Gastrocnemius medialis (tissue), 4 donors: ENCODE results near the gene TCP1. TPM values are rescaled to one million over a fixed set of nuclear protein-coding genes. Genes with fewer than 3 reads are reported as not detected.
A peak's percentile ranks its signal among the peaks of the same experiment; 100 is the strongest.

Source experiments
- ATAC-seq, 2 donors: fragments of 150-250 bp; one replicate each; pipeline ENCODE4 v1.9.1; 2016
- DNase-seq, 2 donors: peaks; one replicate each; pipeline ENCODE4 v3.0.0-alpha.2; 2019
- H3K27ac ChIP-seq, 4 donors: fragments of 200-600 bp; sonication (generic); 1 replicate in 1 of 4; 2 replicates in 3 of 4; pipeline ENCODE4 v1.5.1; 2016 to 2018; ENCODE audit warnings: mild to moderate bottlenecking in 2 of 4, moderate library complexity in 1 of 4
- H3K27me3 ChIP-seq, 3 donors: fragments of 200-600 bp; sonication (generic) in 2 of 3; 1 replicate in 1 of 3; 2 replicates in 2 of 3; pipeline versions ENCODE4 v1.5.1 to v1.6.0; 2016 to 2019; ENCODE audit warnings: mild to moderate bottlenecking in 1 of 3, moderate library complexity in 1 of 3
- H3K36me3 ChIP-seq, 2 donors: fragments of 200-600 bp; sonication (generic) in 1 of 2; one replicate each; pipeline ENCODE4 v1.5.1; 2017 to 2018
- H3K4me1 ChIP-seq, 2 donors: fragments of 200-600 bp; sonication (generic) in 1 of 2; one replicate each; pipeline ENCODE4 v1.5.1; 2016 to 2017; ENCODE audit warnings: mild to moderate bottlenecking in 2 of 2
- H3K4me3 ChIP-seq, 4 donors: fragments of 200-600 bp; sonication (generic) in 3 of 4; 1 replicate in 1 of 4; 2 replicates in 3 of 4; pipeline ENCODE4 v1.5.1; 2016 to 2019; ENCODE audit warnings: mild to moderate bottlenecking in 2 of 4
- H3K9me3 ChIP-seq, 3 donors: fragments of 200-600 bp; sonication (generic) in 2 of 3; 1 replicate in 1 of 3; 2 replicates in 2 of 3; pipeline ENCODE4 v1.5.1; 2016 to 2019
- POLR2A ChIP-seq, 2 donors: fragments of 450-650 bp; IDR thresholded peaks; one replicate each; pipeline ENCODE4 v1.6.1; 2017; ENCODE audit warnings: antibody characterized with exemption in 2 of 2, mild to moderate bottlenecking in 2 of 2, moderate library complexity in 2 of 2
- in situ Hi-C, 4 donors: fragments of 200-750 bp; cut with MboI; loops; one replicate each; pipeline versions ENCODE4 v1.15.0 to v1.8.0; 2017; ENCODE audit warnings: low sequenced_read_pairs in 4 of 4
- intact Hi-C: fragments of 100-400 bp; cut with DNase I; formaldehyde crosslinking; loops from one replicate; pipeline ENCODE4 v1.15.1; 2023; ENCODE audit warnings: low total_unique reads
- total RNA-seq, 4 donors: library from RNA; depleted of rRNA; stranded (reverse); fragments of >200 nt; gene quantifications; one replicate each; pipeline versions ENCODE4 v1.1.0 to v1.2.3, GENCODE V29; 2016
- TF ChIP-seq, protein P1 (sequence below), 5 experiments: fragments of 450-650 bp in 3 of 5; fragments of 200-600 bp in 2 of 5; sonication (generic) in 2 of 5; IDR thresholded peaks in 4 of 5; conservative IDR thresholded peaks in 1 of 5; 1 replicate in 4 of 5; 2 replicates in 1 of 5; pipeline ENCODE4 v1.5.1; 2016 to 2019; ENCODE audit warnings: antibody characterized with exemption in 5 of 5, mild to moderate bottlenecking in 3 of 5, moderate library complexity in 3 of 5

The TCP1 gene
- total RNA-seq, 4 donors from 2014 or later: 135 to 256 (median 166) TPM

DNA sequence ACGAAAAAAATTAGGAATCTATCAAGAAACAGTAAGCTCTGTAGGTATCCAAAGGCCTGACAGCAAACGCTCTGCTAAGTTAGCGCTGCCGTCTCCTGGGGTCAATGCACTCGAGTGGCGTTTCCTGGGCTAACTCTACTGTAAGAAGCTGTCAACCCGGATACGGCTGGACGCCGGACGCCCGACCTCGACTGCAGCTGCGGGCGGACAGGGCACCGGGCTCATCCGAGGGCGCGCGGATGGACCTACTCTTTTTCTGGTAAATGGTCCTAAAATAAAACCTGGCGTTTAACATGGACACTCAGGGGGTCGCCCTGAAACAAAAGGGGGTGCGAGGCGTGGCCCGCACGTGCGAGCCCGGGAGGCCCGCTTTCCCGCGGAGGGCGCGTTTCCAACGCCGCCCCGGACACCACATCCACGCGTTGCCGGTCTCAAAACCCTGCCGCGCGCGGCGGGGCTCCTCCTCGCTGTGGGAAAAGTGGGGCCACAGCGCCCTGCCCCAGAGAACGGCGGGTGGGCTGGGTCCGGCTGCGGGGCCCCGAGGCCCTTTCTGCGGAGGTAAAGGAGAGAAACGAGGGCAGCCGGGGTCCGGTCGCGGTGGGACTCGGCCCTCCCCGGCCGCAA lies 537 bp downstream of the TCP1 start:
- Histone ChIP-seq H3K4me1 (peaks cover 38 to 41% of the 10 kb centered on the region in 2 donors), H3K4me3 (peak overlapping the region; percentile 94 to 99 (median 94)), H3K27ac (peak overlapping the region; percentile 94 to 100 (median 96)), H3K27me3 (no peaks in the 10 kb centered on the region), H3K36me3 (peaks cover 0 to 52% of the 10 kb centered on the region in 2 donors), H3K9me3 (no peaks in the 10 kb centered on the region)
- peak in 1 of 2 donors; percentile 15 for ATAC-seq
- intact Hi-C loops (loop anchor here (1.0 to 10.0 kb wide), 5 partner anchors 27 to 276 kb away; partner anchors contain the start of genes ACAT2, SOD2 and WTAP), in situ Hi-C loops (no loop called here)
- TF ChIP-seq, protein P1, sequence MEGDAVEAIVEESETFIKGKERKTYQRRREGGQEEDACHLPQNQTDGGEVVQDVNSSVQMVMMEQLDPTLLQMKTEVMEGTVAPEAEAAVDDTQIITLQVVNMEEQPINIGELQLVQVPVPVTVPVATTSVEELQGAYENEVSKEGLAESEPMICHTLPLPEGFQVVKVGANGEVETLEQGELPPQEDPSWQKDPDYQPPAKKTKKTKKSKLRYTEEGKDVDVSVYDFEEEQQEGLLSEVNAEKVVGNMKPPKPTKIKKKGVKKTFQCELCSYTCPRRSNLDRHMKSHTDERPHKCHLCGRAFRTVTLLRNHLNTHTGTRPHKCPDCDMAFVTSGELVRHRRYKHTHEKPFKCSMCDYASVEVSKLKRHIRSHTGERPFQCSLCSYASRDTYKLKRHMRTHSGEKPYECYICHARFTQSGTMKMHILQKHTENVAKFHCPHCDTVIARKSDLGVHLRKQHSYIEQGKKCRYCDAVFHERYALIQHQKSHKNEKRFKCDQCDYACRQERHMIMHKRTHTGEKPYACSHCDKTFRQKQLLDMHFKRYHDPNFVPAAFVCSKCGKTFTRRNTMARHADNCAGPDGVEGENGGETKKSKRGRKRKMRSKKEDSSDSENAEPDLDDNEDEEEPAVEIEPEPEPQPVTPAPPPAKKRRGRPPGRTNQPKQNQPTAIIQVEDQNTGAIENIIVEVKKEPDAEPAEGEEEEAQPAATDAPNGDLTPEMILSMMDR (IDR thresholded peaks at IDR 0.05 in 4 of 5, conservative IDR thresholded peaks at IDR 0.05 in 1 of 5): no peak
- no peak for TF ChIP-seq POLR2A (IDR thresholded peaks at IDR 0.05)
- peak; percentile 30 to 54 for DNase-seq

DNA sequence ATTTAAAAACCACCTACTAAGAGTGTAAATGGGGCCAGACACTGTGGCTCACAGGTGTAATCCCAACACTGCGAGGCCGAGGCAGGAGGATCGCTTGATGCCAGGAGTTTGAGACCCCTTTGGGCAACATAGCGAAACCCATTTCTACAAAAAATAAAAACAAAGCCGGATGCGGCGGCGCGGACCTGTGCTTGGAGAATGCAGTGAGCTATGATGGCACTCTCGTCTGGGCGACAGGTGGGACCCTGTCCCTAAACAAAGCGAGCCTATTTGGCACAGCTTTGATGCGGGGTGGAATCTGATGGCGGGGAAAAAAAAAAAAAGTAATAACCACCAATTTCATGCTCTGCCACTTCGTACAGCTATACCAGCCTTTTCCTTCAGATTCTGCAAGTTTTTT lies 1.1 kb downstream of the TCP1 start:
- ATAC-seq (no peak), DNase-seq (no peak)
- in situ Hi-C loops (no loop called here), intact Hi-C loops (loop anchor here (5.0 to 10.0 kb wide), 2 partner anchors 184 to 277 kb away; no protein-coding TSS in a partner anchor)
- Histone ChIP-seq H3K4me3 (peak overlapping the region; percentile 94 to 99 (median 94)), H3K36me3 (peaks cover 0 to 52% of the 10 kb centered on the region in 2 donors), H3K27ac (peak overlapping the region; percentile 94 to 100 (median 96)), H3K9me3 (no peaks in the 10 kb centered on the region), H3K27me3 (no peaks in the 10 kb centered on the region), H3K4me1 (peaks cover 38 to 41% of the 10 kb centered on the region in 2 donors)
- no peak for TF ChIP-seq POLR2A (IDR thresholded peaks at IDR 0.05)
- TF ChIP-seq, protein P1 (IDR thresholded peaks at IDR 0.05 in 4 of 5, conservative IDR thresholded peaks at IDR 0.05 in 1 of 5): no peak

DNA sequence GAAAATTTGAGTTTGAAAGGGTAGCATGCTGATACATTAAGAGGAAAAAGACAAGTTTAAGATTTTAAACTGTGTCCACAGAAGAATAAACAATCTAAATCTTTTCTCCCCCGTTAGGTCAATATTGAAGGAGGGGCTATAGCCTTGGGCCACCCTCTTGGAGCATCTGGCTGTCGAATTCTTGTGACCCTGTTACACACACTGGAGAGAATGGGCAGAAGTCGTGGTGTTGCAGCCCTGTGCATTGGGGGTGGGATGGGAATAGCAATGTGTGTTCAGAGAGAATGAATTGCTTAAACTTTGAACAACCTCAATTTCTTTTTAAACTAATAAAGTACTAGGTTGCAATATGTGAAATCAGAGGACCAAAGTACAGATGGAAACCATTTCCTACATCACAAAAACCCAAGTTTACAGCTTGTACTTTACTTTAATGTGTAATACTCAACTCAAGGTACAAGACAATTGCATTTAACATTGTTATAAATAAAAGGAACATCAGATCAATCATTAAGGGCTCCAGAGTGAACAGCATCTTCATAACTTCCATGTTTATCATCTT lies 10.8 kb downstream of the TCP1 start:
- Histone ChIP-seq H3K36me3 (peaks cover 13 to 75% of the 10 kb centered on the region in 2 donors), H3K27me3 (no peaks in the 10 kb centered on the region), H3K27ac (no peak overlapping the region), H3K4me3 (no peak overlapping the region), H3K9me3 (no peaks in the 10 kb centered on the region), H3K4me1 (no peaks in the 10 kb centered on the region)
- DNase-seq: no peak
- ATAC-seq: no peak
- TF ChIP-seq POLR2A (IDR thresholded peaks at IDR 0.05): no peak
- TF ChIP-seq, protein P1 (IDR thresholded peaks at IDR 0.05 in 4 of 5, conservative IDR thresholded peaks at IDR 0.05 in 1 of 5): no peak
- intact Hi-C loops (no loop called here), in situ Hi-C loops (loop anchor here in 2 of 4 donors (10.0 kb wide), 1 partner anchor 94 kb away; no protein-coding TSS in a partner anchor)

DNA sequence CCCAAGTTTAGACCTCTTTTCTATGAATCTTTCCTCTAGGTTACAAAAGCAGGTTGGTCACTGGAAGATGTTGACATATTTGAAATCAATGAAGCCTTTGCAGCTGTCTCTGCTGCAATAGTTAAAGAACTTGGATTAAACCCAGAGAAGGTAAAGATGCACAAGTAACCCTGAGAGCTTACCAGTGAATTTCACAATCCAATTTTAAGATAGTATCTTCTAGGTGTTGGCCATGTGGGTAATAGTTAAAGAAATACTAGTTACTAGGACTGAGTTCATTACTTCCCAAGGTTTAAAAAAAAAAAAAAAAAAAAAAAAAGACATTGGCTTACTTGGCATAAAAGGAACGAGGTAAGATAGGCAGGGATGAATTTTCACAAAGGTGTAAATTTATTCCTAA lies 11.3 kb downstream of the TCP1 start:
- TF ChIP-seq POLR2A (IDR thresholded peaks at IDR 0.05): no peak
- TF ChIP-seq, protein P1 (IDR thresholded peaks at IDR 0.05 in 4 of 5, conservative IDR thresholded peaks at IDR 0.05 in 1 of 5): no peak
- Histone ChIP-seq H3K9me3 (no peaks in the 10 kb centered on the region), H3K27me3 (no peaks in the 10 kb centered on the region), H3K36me3 (peaks cover 13 to 70% of the 10 kb centered on the region in 2 donors), H3K4me1 (no peaks in the 10 kb centered on the region), H3K27ac (no peak overlapping the region), H3K4me3 (no peak overlapping the region)
- intact Hi-C loops (no loop called here), in situ Hi-C loops (loop anchor here in 2 of 4 donors (10.0 kb wide), 1 partner anchor 93 kb away; no protein-coding TSS in a partner anchor)
- ATAC-seq (no peak), DNase-seq (no peak)
